ENCODE results near the gene RASGEF1C. TPM values are rescaled to one million over a fixed set of nuclear protein-coding genes. Genes with fewer than 3 reads are reported as not detected.

RASGEF1C gene
- total RNA-seq, 3 donors from 2014 or later: 0.73 TPM; not detected in 2

DNA sequence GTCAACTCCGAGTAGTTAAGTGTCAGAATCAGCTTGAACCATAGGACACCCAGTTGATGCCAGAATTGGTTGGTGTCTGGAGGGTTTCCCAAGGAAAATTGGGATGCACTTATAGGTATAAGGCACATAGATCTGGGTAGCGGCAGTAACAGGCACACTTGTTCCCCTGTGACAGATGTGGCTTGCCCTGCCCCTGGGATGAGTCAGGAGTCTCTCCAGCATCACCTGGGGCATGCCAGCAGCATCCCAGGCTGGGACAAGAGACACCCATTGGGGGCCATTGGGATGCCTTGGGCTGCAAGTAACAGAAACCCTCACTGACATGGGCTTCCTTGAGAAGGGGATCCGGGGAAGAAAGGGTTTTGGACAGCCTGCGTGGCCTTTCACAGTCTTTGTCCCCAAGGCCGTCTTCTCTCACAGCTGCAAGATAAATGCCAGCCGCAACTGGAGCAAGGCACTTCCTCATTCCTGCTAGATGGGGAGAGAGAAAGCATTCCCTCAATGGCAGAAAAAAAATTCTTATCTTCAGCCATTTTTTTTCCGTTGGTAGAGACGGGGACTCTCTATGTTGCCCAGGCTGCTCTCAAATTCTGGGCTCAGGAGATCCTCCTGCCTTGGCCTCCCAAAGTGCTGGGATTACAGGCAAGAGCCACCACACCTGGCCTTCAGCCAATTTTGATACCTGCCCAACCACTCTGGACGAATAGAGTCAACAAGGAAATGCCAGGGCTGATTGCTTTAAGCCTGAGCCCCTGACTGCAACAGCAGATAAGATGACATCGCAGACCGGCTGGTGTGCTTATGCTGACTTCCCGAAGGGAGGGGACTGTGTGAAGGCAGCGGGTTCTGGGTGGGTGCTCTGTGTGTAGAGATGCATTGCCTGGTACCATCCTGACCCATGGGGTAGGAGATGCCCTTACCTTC lies 124.1 kb downstream of the RASGEF1C start:
- intact Hi-C loops (cut with DNase I; ENCODE audit: low total_unique reads): no loop called here
- Histone ChIP-seq H3K4me3 (no peak overlapping the region), H3K36me3 (no peaks in the 10 kb centered on the region), H3K4me1 (no peaks in the 10 kb centered on the region), H3K9me3 (no peaks in the 10 kb centered on the region), H3K27ac (no peak overlapping the region), H3K27me3 (no peaks in the 10 kb centered on the region)
- TF ChIP-seq POLR2AphosphoS5 (IDR thresholded peaks at IDR 0.05) (peak in 1 of 3 donors; percentile 9), POLR2A (IDR thresholded peaks at IDR 0.05) (no peak)
- DNase-seq (ENCODE audit: low spot score in 2 of 2): peak in 1 of 2 donors; percentile 42

DNA sequence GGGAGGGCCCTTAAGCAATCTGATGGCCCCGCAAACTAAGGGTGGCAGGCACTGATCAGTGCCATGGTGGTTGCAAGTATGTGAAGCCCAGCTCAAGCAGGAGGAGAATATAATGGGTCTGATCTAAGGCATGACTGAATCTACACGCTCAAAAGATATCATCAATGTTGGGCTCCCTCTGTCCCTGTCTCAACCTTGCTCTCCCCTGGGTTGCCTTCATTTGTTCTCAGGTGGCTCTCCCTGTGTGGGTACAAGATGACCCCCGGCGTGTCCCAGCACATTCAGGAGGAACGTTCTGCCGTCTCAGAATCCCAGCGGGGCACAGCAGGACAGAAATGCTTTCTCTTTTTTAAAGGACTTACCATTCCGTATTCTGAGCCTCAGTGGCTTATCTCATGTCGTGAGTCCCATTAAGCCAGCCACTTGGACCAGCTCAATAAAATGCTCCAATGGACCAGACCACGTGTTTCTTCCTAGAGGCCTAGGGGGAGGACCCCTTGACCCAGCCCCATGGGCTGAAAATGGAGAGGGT lies 125.4 kb downstream of the RASGEF1C start:
- Histone ChIP-seq H3K27me3 (no peaks in the 10 kb centered on the region), H3K4me1 (no peaks in the 10 kb centered on the region), H3K36me3 (no peaks in the 10 kb centered on the region), H3K4me3 (no peak overlapping the region), H3K9me3 (no peaks in the 10 kb centered on the region), H3K27ac (no peak overlapping the region)
- TF ChIP-seq POLR2AphosphoS5 (IDR thresholded peaks at IDR 0.05): no peak
- TF ChIP-seq, protein P1, sequence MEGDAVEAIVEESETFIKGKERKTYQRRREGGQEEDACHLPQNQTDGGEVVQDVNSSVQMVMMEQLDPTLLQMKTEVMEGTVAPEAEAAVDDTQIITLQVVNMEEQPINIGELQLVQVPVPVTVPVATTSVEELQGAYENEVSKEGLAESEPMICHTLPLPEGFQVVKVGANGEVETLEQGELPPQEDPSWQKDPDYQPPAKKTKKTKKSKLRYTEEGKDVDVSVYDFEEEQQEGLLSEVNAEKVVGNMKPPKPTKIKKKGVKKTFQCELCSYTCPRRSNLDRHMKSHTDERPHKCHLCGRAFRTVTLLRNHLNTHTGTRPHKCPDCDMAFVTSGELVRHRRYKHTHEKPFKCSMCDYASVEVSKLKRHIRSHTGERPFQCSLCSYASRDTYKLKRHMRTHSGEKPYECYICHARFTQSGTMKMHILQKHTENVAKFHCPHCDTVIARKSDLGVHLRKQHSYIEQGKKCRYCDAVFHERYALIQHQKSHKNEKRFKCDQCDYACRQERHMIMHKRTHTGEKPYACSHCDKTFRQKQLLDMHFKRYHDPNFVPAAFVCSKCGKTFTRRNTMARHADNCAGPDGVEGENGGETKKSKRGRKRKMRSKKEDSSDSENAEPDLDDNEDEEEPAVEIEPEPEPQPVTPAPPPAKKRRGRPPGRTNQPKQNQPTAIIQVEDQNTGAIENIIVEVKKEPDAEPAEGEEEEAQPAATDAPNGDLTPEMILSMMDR (IDR thresholded peaks at IDR 0.05): no peak
- TF ChIP-seq POLR2A (IDR thresholded peaks at IDR 0.05): no peak
- intact Hi-C loops (cut with DNase I; ENCODE audit: low total_unique reads): no loop called here
- no peak for DNase-seq (ENCODE audit: low spot score in 2 of 2)

- intact Hi-C loops (cut with DNase I; ENCODE audit: low total_unique reads): no loop called here
- Histone ChIP-seq H3K27me3 (no peaks in the 10 kb centered on the region), H3K27ac (no peak overlapping the region), H3K4me1 (no peaks in the 10 kb centered on the region), H3K9me3 (no peaks in the 10 kb centered on the region), H3K4me3 (no peak overlapping the region), H3K36me3 (no peaks in the 10 kb centered on the region)
- no peak for DNase-seq (ENCODE audit: low spot score in 2 of 2)
- TF ChIP-seq POLR2AphosphoS5 (IDR thresholded peaks at IDR 0.05) (no peak), POLR2A (IDR thresholded peaks at IDR 0.05) (no peak)
- TF ChIP-seq, protein P1 (IDR thresholded peaks at IDR 0.05): no peak
Measured at GRCh38 chr5:180082633-180083420, 126.2 kb downstream of the RASGEF1C start.

GRCh38 chr5:180081481-180081880 lies 127.5 kb downstream of the RASGEF1C start:
- Histone ChIP-seq H3K36me3 (no peaks in the 10 kb centered on the region), H3K4me3 (no peak overlapping the region), H3K27me3 (no peaks in the 10 kb centered on the region), H3K9me3 (no peaks in the 10 kb centered on the region), H3K4me1 (no peaks in the 10 kb centered on the region), H3K27ac (no peak overlapping the region)
- intact Hi-C loops (cut with DNase I; ENCODE audit: low total_unique reads): no loop called here
- no peak for TF ChIP-seq POLR2AphosphoS5 (IDR thresholded peaks at IDR 0.05)
- no peak for TF ChIP-seq POLR2A (IDR thresholded peaks at IDR 0.05)
- TF ChIP-seq, protein P1 (IDR thresholded peaks at IDR 0.05): no peak
- DNase-seq (ENCODE audit: low spot score in 2 of 2): no peak

- DNase-seq (ENCODE audit: low spot score in 2 of 2): no peak
- TF ChIP-seq POLR2A (IDR thresholded peaks at IDR 0.05): no peak
- no peak for TF ChIP-seq POLR2AphosphoS5 (IDR thresholded peaks at IDR 0.05)
- no peak overlapping the region for H3K4me3 ChIP-seq
Measured at GRCh38 chr5:180080486-180081280, 128.3 kb downstream of the RASGEF1C start.

More at GRCh38 chr5:180080486-180081280, 128.3 kb downstream of the RASGEF1C start:
- no peaks in the 10 kb centered on the region for H3K36me3 ChIP-seq
- H3K27me3 ChIP-seq: no peaks in the 10 kb centered on the region
- intact Hi-C loops (cut with DNase I; ENCODE audit: low total_unique reads): no loop called here
- no peaks in the 10 kb centered on the region for H3K9me3 ChIP-seq
- no peak overlapping the region for H3K27ac ChIP-seq
- H3K4me1 ChIP-seq: no peaks in the 10 kb centered on the region
